Astrocyte (in vitro differentiated cells and primary cell): ENCODE results near the gene SLC39A9.

Experiments
- CTCF ChIP-seq: IDR thresholded peaks from 2 replicates; pipeline ENCODE4 v1.5.1; 2011; ENCODE audit warnings: low read depth, mild to moderate bottlenecking, inconsistent platforms, low read length, moderate library complexity; ENCODE audit not compliant: insufficient read depth
- EZH2 ChIP-seq: IDR thresholded peaks from 2 replicates; pipeline ENCODE4 v1.6.1; 2012; ENCODE audit warnings: mild to moderate bottlenecking, low read length, inconsistent platforms; ENCODE audit not compliant: insufficient read depth

GRCh38 chr14:69401841-69402240 lies 3.3 kb downstream of the SLC39A9 start:
- TF ChIP-seq CTCF (no peak), EZH2 (no peak)
